HepG2 (cell line): ENCODE data around the gene CARMIL3. TPM values are rescaled to one million over a fixed set of nuclear protein-coding genes. Genes with fewer than 3 reads are reported as not detected.

Source experiments
- ADNP ChIP-seq: sonication (generic); formaldehyde crosslinking; IDR thresholded peaks from 2 replicates; pipeline ENCODE4 v1.4.0; 2020; ENCODE audit warnings: missing genetic modification reagents
- BRCA1 ChIP-seq: sonication (generic); formaldehyde crosslinking; IDR thresholded peaks from 2 replicates; pipeline ENCODE4 v1.4.0; 2020; ENCODE audit warnings: missing genetic modification reagents
- CENPX ChIP-seq: sonication (generic); formaldehyde crosslinking; IDR thresholded peaks from 2 replicates; pipeline ENCODE4 v1.9.0; 2021; ENCODE audit warnings: mild to moderate bottlenecking, missing genetic modification reagents, moderate library complexity
- FOXO1 ChIP-seq: sonication (generic); formaldehyde crosslinking; IDR thresholded peaks from 2 replicates; pipeline ENCODE4 v1.4.0; 2020; ENCODE audit warnings: missing genetic modification reagents
- MXD4 ChIP-seq: IDR thresholded peaks from 2 replicates; pipeline ENCODE4 v1.6.1; 2016; ENCODE audit warnings: mild to moderate bottlenecking, missing biosample characterization, missing genetic modification reagents
- SMARCE1 ChIP-seq: fragments of 450-650 bp; IDR thresholded peaks from 2 replicates; pipeline ENCODE4 v1.6.1; 2017; ENCODE audit warnings: borderline replicate concordance
- SP4 ChIP-seq: sonication (generic); formaldehyde crosslinking; IDR thresholded peaks from 2 replicates; pipeline ENCODE4 v1.8.1; 2023; ENCODE audit warnings: mild to moderate bottlenecking, missing genetic modification reagents
- TCF7L2 ChIP-seq: IDR thresholded peaks from 2 replicates; pipeline ENCODE4 v1.6.1; 2011; ENCODE audit warnings: mild to moderate bottlenecking, low read depth, low read length, moderate library complexity
- ZNF12 ChIP-seq: sonication (generic); formaldehyde crosslinking; IDR thresholded peaks from 2 replicates; pipeline ENCODE4 v1.5.0; 2020; ENCODE audit warnings: missing genetic modification reagents
- ZNF160 ChIP-seq: sonication (generic); formaldehyde crosslinking; IDR thresholded peaks from 2 replicates; pipeline ENCODE4 v1.8.0; 2022; ENCODE audit warnings: mild to moderate bottlenecking, inconsistent platforms, missing genetic modification reagents
- ZNF296 ChIP-seq: sonication (generic); formaldehyde crosslinking; conservative IDR thresholded peaks from 2 replicates; pipeline ENCODE4 v1.5.0; 2020; ENCODE audit warnings: mild to moderate bottlenecking, missing genetic modification reagents
- ZNF720 ChIP-seq: sonication (generic); formaldehyde crosslinking; IDR thresholded peaks from 2 replicates; pipeline ENCODE4 v1.4.0; 2020; ENCODE audit warnings: missing genetic modification reagents
- ZNF792 ChIP-seq: IDR thresholded peaks from 2 replicates; pipeline ENCODE4 v1.6.1; 2016
- ZNF83 ChIP-seq: sonication (generic); formaldehyde crosslinking; IDR thresholded peaks from 2 replicates; pipeline ENCODE4 v1.4.0; 2020; ENCODE audit warnings: missing genetic modification reagents, mild to moderate bottlenecking, borderline replicate concordance
- ZSCAN22 ChIP-seq: sonication (generic); formaldehyde crosslinking; IDR thresholded peaks from 2 replicates; pipeline ENCODE4 v1.4.0; 2020; ENCODE audit warnings: mild to moderate bottlenecking, missing genetic modification reagents
- ZSCAN30 ChIP-seq: sonication (generic); formaldehyde crosslinking; IDR thresholded peaks from 2 replicates; pipeline ENCODE4 v1.5.0; 2020; ENCODE audit warnings: mild to moderate bottlenecking, missing genetic modification reagents
- ZZZ3 ChIP-seq: sonication (generic); formaldehyde crosslinking; IDR thresholded peaks from 2 replicates; pipeline ENCODE4 v1.4.0; 2020; ENCODE audit warnings: missing genetic modification reagents, mild to moderate bottlenecking, borderline replicate concordance
- polyA plus RNA-seq, 8 experiments: library from polyadenylated mRNA; depleted of rRNA in 3 of 8; stranded (reverse) in 7 of 8; unstranded in 1 of 8; fragments of >200 nt; fragmentation: Illumina TruSeq in 4 of 8; extraction: Trizol in 4 of 8; gene quantifications; 2 replicates each; pipeline versions ENCODE4 v1.2.1 to v1.2.3, GENCODE V29; 2011 to 2016; ENCODE audit warnings: low read depth in 4 of 8, missing spikeins in 1 of 8, mixed read lengths in 1 of 8; ENCODE audit not compliant: insufficient read depth in 1 of 8
- total RNA-seq, 5 experiments: library from RNA; depleted of rRNA; stranded (reverse); fragments of >200 nt; fragmentation: Illumina TruSeq; extraction: Trizol; gene quantifications; 2 replicates each; pipeline ENCODE4 v1.2.3, GENCODE V29; 2016; ENCODE audit warnings: low read depth in 1 of 5
- TF ChIP-seq, protein P1 (sequence below): IDR thresholded peaks from 2 replicates; pipeline ENCODE4 v1.6.1; 2012; ENCODE audit warnings: low read length, improper control_type of control experiment
- TF ChIP-seq, protein P2 (sequence below): sonication (generic); formaldehyde crosslinking; IDR thresholded peaks from 2 replicates; pipeline ENCODE4 v1.9.0; 2021; ENCODE audit warnings: mild to moderate bottlenecking, missing genetic modification reagents
- TF ChIP-seq, protein P3 (sequence below): sonication (generic); formaldehyde crosslinking; conservative IDR thresholded peaks from 2 replicates; pipeline ENCODE4 v1.8.1; 2023; ENCODE audit warnings: missing genetic modification reagents

CARMIL3 gene
- total and polyA plus RNA-seq, 2 of the 13 experiments (the other 11 are each of a cell fraction or from before 2014, with no cell fraction given) = 0.27 to 0.55 TPM

DNA sequence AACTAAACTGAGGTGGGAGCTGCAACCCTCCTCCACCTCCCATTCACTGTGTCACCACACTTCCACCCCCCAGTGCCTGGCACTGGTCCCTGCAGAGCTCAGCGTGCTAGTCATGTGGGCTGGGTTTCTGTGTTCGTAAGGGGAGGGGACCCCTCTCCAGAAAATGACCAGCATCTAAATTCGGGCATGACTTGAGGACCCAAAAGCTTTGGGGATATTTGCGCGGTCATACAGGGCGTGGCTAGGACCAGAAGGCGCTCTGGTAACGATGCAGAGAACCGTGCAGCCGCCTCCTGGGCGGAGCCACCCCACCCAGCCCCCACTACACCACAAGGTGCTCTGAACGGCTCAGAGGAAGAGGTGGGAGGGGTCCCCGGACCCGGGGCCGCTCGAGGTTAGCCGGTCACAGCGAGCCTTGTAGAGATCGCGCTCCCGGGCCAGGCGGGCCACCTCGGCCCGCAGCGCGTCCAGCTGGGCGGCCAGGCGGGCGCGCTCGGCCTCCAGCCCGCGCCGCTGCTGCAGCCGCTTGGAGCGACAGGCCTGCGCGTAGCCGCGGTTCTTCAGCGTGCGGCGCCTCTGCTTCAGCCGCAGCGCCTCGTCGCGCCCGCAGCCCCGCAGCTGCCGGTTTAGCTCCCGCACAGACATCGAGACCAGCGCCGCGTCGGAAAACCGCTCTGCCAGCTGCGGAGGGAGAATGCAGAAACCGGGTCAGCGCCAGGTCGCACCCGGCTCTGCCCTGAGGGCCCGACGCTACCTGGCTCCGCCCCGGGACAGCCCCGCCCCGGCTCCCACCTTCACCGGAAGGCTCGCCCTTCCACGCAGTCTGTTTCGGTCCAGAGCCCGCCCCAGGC is 29.3 kb downstream of the CARMIL3 start (continued):
- TF ChIP-seq, protein P1, sequence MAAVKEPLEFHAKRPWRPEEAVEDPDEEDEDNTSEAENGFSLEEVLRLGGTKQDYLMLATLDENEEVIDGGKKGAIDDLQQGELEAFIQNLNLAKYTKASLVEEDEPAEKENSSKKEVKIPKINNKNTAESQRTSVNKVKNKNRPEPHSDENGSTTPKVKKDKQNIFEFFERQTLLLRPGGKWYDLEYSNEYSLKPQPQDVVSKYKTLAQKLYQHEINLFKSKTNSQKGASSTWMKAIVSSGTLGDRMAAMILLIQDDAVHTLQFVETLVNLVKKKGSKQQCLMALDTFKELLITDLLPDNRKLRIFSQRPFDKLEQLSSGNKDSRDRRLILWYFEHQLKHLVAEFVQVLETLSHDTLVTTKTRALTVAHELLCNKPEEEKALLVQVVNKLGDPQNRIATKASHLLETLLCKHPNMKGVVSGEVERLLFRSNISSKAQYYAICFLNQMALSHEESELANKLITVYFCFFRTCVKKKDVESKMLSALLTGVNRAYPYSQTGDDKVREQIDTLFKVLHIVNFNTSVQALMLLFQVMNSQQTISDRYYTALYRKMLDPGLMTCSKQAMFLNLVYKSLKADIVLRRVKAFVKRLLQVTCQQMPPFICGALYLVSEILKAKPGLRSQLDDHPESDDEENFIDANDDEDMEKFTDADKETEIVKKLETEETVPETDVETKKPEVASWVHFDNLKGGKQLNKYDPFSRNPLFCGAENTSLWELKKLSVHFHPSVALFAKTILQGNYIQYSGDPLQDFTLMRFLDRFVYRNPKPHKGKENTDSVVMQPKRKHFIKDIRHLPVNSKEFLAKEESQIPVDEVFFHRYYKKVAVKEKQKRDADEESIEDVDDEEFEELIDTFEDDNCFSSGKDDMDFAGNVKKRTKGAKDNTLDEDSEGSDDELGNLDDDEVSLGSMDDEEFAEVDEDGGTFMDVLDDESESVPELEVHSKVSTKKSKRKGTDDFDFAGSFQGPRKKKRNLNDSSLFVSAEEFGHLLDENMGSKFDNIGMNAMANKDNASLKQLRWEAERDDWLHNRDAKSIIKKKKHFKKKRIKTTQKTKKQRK = no peak
- TF ChIP-seq MXD4 (CRISPR knock-in tag) (peak; percentile 46; the same call in 1 of the 2 replicates), ZNF160 (CRISPR knock-in tag) (no peak), FOXO1 (CRISPR knock-in tag) (peak; percentile 36; the same call in 1 of the 2 replicates), TCF7L2 (no peak), ZZZ3 (CRISPR knock-in tag) (no peak), CENPX (CRISPR knock-in tag) (no peak), ZNF296 (CRISPR knock-in tag) (no peak), ZSCAN22 (CRISPR knock-in tag) (no peak), SP4 (CRISPR knock-in tag) (peak; percentile 46; the same call in 1 of the 2 replicates), ZSCAN30 (CRISPR knock-in tag) (no peak), ZNF720 (no peak), SMARCE1 (no peak), ADNP (CRISPR knock-in tag) (no peak), ZNF83 (CRISPR knock-in tag) (no peak), ZNF12 (CRISPR knock-in tag) (peak; percentile 49; the same call in 1 of the 2 replicates), BRCA1 (CRISPR knock-in tag) (peak; percentile 93; the same call in 1 of the 2 replicates), ZNF792 (CRISPR knock-in tag) (no peak)
- TF ChIP-seq, protein P2, sequence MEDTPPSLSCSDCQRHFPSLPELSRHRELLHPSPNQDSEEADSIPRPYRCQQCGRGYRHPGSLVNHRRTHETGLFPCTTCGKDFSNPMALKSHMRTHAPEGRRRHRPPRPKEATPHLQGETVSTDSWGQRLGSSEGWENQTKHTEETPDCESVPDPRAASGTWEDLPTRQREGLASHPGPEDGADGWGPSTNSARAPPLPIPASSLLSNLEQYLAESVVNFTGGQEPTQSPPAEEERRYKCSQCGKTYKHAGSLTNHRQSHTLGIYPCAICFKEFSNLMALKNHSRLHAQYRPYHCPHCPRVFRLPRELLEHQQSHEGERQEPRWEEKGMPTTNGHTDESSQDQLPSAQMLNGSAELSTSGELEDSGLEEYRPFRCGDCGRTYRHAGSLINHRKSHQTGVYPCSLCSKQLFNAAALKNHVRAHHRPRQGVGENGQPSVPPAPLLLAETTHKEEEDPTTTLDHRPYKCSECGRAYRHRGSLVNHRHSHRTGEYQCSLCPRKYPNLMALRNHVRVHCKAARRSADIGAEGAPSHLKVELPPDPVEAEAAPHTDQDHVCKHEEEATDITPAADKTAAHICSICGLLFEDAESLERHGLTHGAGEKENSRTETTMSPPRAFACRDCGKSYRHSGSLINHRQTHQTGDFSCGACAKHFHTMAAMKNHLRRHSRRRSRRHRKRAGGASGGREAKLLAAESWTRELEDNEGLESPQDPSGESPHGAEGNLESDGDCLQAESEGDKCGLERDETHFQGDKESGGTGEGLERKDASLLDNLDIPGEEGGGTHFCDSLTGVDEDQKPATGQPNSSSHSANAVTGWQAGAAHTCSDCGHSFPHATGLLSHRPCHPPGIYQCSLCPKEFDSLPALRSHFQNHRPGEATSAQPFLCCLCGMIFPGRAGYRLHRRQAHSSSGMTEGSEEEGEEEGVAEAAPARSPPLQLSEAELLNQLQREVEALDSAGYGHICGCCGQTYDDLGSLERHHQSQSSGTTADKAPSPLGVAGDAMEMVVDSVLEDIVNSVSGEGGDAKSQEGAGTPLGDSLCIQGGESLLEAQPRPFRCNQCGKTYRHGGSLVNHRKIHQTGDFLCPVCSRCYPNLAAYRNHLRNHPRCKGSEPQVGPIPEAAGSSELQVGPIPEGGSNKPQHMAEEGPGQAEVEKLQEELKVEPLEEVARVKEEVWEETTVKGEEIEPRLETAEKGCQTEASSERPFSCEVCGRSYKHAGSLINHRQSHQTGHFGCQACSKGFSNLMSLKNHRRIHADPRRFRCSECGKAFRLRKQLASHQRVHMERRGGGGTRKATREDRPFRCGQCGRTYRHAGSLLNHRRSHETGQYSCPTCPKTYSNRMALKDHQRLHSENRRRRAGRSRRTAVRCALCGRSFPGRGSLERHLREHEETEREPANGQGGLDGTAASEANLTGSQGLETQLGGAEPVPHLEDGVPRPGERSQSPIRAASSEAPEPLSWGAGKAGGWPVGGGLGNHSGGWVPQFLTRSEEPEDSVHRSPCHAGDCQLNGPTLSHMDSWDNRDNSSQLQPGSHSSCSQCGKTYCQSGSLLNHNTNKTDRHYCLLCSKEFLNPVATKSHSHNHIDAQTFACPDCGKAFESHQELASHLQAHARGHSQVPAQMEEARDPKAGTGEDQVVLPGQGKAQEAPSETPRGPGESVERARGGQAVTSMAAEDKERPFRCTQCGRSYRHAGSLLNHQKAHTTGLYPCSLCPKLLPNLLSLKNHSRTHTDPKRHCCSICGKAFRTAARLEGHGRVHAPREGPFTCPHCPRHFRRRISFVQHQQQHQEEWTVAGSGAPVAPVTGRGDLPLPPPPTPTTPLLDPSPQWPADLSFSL (CRISPR knock-in tag) = no peak
- TF ChIP-seq, protein P3, sequence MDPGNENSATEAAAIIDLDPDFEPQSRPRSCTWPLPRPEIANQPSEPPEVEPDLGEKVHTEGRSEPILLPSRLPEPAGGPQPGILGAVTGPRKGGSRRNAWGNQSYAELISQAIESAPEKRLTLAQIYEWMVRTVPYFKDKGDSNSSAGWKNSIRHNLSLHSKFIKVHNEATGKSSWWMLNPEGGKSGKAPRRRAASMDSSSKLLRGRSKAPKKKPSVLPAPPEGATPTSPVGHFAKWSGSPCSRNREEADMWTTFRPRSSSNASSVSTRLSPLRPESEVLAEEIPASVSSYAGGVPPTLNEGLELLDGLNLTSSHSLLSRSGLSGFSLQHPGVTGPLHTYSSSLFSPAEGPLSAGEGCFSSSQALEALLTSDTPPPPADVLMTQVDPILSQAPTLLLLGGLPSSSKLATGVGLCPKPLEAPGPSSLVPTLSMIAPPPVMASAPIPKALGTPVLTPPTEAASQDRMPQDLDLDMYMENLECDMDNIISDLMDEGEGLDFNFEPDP (CRISPR knock-in tag) = no peak
